Measurements from ENCODE around the gene MPP4. TPM values are rescaled to one million over a fixed set of nuclear protein-coding genes. Genes with fewer than 3 reads are reported as not detected.

Gene MPP4
- total and polyA plus RNA-seq, 2 of the 13 experiments (the other 11 are each of a cell fraction or from before 2014, with no cell fraction given), result not detected

- TF ChIP-seq ZBTB4 (CRISPR knock-in tag; IDR thresholded peaks at IDR 0.05; ENCODE audit: borderline replicate concordance), result no peak
- TF ChIP-seq ESRRA (CRISPR knock-in tag; IDR thresholded peaks at IDR 0.05; ENCODE audit: low read depth), result no peak
- TF ChIP-seq CENPBD1 (CRISPR knock-in tag; IDR thresholded peaks at IDR 0.05; ENCODE audit: borderline replicate concordance, low read depth), result no peak
- TF ChIP-seq ZNF333 (CRISPR knock-in tag; IDR thresholded peaks at IDR 0.05; ENCODE audit: borderline replicate concordance), result no peak
- no peak for TF ChIP-seq ZNF891 (CRISPR knock-in tag; IDR thresholded peaks at IDR 0.05)
- TF ChIP-seq TAF1 (CRISPR knock-in tag; IDR thresholded peaks at IDR 0.05), result no peak
- TF ChIP-seq BCLAF1 (IDR thresholded peaks at IDR 0.05), result no peak
- no peak for TF ChIP-seq DRAP1 (CRISPR knock-in tag; IDR thresholded peaks at IDR 0.05)
- TF ChIP-seq THRA (CRISPR knock-in tag; IDR thresholded peaks at IDR 0.05; ENCODE audit: borderline replicate concordance), result no peak
- TF ChIP-seq CHCHD3 (CRISPR knock-in tag; IDR thresholded peaks at IDR 0.05), result no peak
- no peak for TF ChIP-seq BRD4 (CRISPR knock-in tag; IDR thresholded peaks at IDR 0.05)
- TF ChIP-seq ZNF18 (CRISPR knock-in tag; IDR thresholded peaks at IDR 0.05; ENCODE audit: insufficient replicate concordance), result no peak
- TF ChIP-seq ZNF24 (IDR thresholded peaks at IDR 0.05), result peak; percentile 51; the same call in 1 of the 2 replicates
- no peak for TF ChIP-seq SSRP1 (CRISPR knock-in tag; IDR thresholded peaks at IDR 0.05)
- no peak for TF ChIP-seq ZNF383 (CRISPR knock-in tag; IDR thresholded peaks at IDR 0.05; ENCODE audit: borderline replicate concordance)
These were observed 37.0 kb upstream of the MPP4 start (continued) for GRCh38 chr2:201735486-201735885.
